Measurements from ENCODE around the gene VAMP8.
"Not testable (repeated sequence)": the region's sequence is repeated elsewhere in the genome, so short reads cannot be mapped to it uniquely, and the experiment has no call there.

The VAMP8 gene

DNA sequence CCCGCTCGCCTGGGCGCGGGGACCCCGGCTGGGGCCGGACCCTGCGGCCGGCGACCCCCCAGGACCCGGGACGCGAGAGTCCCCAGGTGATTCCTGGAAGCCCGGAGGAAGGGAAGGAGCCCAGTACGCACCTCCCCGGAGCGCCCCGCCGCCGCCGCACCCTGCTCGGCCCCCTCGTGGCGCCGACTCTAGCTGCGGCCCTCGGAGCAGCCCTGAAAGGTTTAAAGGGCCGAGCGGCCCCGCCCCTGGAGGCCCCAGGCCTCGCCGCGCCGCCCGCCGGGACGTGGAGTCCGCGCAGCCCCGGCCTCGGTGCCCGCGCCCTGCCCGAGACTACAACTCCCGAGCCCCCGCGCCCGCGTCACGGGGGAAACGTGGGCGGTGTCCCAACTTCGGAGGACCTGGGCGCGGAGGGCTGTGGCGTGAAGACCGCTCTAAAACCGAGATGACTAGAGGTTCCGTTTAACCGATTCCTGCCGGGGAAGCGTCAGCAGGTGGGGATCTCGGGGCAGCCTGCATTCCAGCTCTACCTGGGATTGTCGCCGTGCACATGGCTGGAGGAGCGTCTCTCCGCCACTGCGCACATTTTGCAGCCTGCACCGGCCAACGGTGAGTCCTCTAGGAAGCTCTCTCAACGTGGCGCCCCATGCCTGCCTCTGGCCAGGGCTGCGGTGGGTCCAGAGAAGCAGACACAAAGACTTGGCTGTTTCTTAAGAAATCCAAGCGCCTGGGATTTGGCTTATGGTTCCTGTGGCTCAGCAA is 25.3 kb downstream of the VAMP8 start, which contains the start of gene TMEM150A:
TSS of gene TMEM150A (minus strand) at position 223 of the 759 bp plus-strand sequence. CDS start 750 bp downstream, outside the sequence.
- Mint-ChIP-seq H3K27ac (peak within 1 kb of the TSS; percentile 86), H3K36me3 (peaks cover 2% of the 10 kb centered on the region), H3K4me1 (peaks cover 18% of the 10 kb centered on the region), H3K9me3 (no peaks in the 10 kb centered on the region), H3K4me3 (peak within 1 kb of the TSS; percentile 91), H3K27me3 (no peaks in the 10 kb centered on the region)
- peak; percentile 96 for ATAC-seq (ENCODE audit: low read depth)
- peak; percentile 84 to 87 for DNase-seq (ENCODE audit: low spot score in 2 of 2)

- H3K27me3 Mint-ChIP-seq, H3K36me3 Mint-ChIP-seq: not testable (repeated sequence)
Measured at GRCh38 chr2:85604133-85604444, 26.7 kb downstream of the VAMP8 start.

DNA sequence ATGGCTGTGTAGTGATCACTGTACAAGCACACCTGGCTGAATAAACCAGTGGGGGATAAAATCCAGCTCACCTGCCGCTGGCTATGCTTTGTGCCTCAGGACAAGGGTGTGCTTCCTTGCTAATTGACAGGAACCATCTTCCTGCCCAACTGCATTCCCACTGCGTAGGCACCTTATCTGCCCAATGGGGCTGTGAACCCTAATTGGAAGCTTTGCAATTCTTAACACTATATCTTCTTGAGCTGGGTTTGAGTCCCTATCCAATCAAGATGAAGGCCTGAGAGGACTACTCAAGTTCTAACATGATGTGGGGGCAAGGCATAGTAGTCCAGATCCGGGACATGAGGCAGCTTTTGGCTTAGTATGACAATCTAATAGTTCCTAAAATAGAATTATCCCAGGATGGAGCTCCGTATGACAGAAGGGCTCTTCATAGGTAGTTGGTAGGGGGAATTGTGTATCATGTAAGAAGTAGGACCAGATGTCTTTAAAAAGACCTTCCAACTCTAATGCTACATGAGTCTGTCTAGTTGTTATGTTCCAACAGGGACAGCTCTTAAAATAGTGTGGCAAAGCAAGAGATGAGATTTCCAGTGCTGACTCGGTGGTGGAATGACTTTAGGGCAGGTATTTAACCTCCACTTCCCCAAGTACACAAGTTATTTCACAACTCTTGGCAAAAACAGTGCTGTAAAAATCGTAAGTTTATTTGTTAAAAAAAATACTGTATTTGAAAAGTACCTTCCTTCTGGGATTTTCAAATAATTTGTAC is 27.4 kb downstream of the VAMP8 start:
- Mint-ChIP-seq H3K27ac (no peak overlapping the region), H3K4me1 (peaks cover 22% of the 10 kb centered on the region), H3K9me3 (no peaks in the 10 kb centered on the region), H3K4me3 (no peak overlapping the region), H3K36me3 (peaks cover 10% of the 10 kb centered on the region), H3K27me3 (no peaks in the 10 kb centered on the region)
- DNase-seq (ENCODE audit: low spot score in 2 of 2) (no peak), ATAC-seq (ENCODE audit: low read depth) (no peak)

More at GRCh38 chr2:85604133-85604444, 26.7 kb downstream of the VAMP8 start:
- not testable (repeated sequence) for H3K9me3 Mint-ChIP-seq; H3K4me3 Mint-ChIP-seq; ATAC-seq (ENCODE audit: low read depth); DNase-seq (ENCODE audit: low spot score in 2 of 2); H3K27ac Mint-ChIP-seq
- peaks cover 22% of the 10 kb centered on the region for H3K4me1 Mint-ChIP-seq

GRCh38 chr2:85605406-85606115 is 28.2 kb downstream of the VAMP8 start:
- H3K4me3 Mint-ChIP-seq = no peak overlapping the region
- no peaks in the 10 kb centered on the region for H3K27me3 Mint-ChIP-seq
- H3K4me1 Mint-ChIP-seq = peaks cover 28% of the 10 kb centered on the region
- H3K9me3 Mint-ChIP-seq = no peaks in the 10 kb centered on the region
- H3K27ac Mint-ChIP-seq = no peak overlapping the region
- H3K36me3 Mint-ChIP-seq = peaks cover 10% of the 10 kb centered on the region
- ATAC-seq (ENCODE audit: low read depth) (no peak), DNase-seq (ENCODE audit: low spot score in 2 of 2) (no peak)

DNA sequence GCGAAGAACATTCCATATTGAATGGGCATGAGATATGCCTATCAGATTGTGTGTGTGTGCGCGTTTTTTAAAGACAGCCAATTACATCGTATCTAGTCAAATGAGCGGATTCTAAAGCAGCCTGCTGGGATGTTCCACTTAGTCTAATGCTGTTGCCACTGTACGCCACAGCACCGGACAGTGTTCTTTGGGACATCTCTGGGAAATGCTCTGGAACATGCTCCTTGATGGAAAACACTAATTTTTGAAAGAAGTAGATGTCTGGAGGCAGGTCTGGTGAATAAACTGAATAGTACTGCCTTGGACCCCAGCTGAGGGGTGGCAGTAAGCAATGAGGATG is 28.7 kb downstream of the VAMP8 start:
- Mint-ChIP-seq H3K9me3 (no peaks in the 10 kb centered on the region), H3K4me1 (peaks cover 28% of the 10 kb centered on the region), H3K27ac (no peak overlapping the region), H3K27me3 (no peaks in the 10 kb centered on the region), H3K4me3 (no peak overlapping the region), H3K36me3 (peaks cover 10% of the 10 kb centered on the region)
- DNase-seq (ENCODE audit: low spot score in 2 of 2) (no peak), ATAC-seq (ENCODE audit: low read depth) (no peak)

GRCh38 chr2:85607268-85608215 is 30.2 kb downstream of the VAMP8 start:
- ATAC-seq (ENCODE audit: low read depth) (no peak), DNase-seq (ENCODE audit: low spot score in 2 of 2) (no peak)
- Mint-ChIP-seq H3K4me3 (no peak overlapping the region), H3K4me1 (peaks cover 24% of the 10 kb centered on the region), H3K27me3 (no peaks in the 10 kb centered on the region), H3K36me3 (peaks cover 10% of the 10 kb centered on the region), H3K27ac (no peak overlapping the region), H3K9me3 (no peaks in the 10 kb centered on the region)

DNA sequence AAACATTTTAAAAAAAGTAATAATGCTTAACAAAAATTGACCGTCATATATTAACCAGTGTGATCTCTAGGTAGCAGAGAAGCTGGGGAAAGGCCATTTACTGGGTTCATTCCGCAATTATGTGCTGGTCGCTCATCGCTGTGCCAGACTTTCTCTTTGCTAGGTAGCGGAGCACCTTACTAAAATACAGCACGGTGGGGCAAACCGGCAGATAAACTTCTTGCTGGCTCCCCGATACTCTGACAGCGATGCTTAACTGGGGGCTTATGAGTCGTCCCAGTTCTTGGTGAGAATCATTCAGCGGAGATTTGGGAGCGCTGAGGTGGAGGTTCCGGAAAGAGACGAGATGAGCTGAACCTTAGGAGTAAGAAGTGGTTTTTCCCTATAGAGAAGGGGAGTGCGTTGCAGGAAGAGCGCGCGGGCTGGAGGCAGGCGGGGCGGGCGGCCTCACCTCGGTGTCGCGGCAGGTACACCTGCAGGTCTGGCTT is 33.9 kb downstream of the VAMP8 start:
- no peak for ATAC-seq (ENCODE audit: low read depth)
- H3K4me1 Mint-ChIP-seq = peaks cover 17% of the 10 kb centered on the region
- no peaks in the 10 kb centered on the region for H3K27me3 Mint-ChIP-seq
- H3K27ac Mint-ChIP-seq = peak overlapping the region; percentile 87
- H3K36me3 Mint-ChIP-seq = peaks cover 10% of the 10 kb centered on the region
- no peaks in the 10 kb centered on the region for H3K9me3 Mint-ChIP-seq
- H3K4me3 Mint-ChIP-seq = peak overlapping the region; percentile 96
- DNase-seq (ENCODE audit: low spot score in 2 of 2) = no peak

- no peaks in the 10 kb centered on the region for H3K9me3 Mint-ChIP-seq
- ATAC-seq (ENCODE audit: low read depth) (peak; percentile 74), DNase-seq (ENCODE audit: low spot score in 2 of 2) (peak; percentile 73 to 77)
- peaks cover 9% of the 10 kb centered on the region for H3K36me3 Mint-ChIP-seq
- no peaks in the 10 kb centered on the region for H3K27me3 Mint-ChIP-seq
- H3K4me3 Mint-ChIP-seq = peak within 1 kb of the TSS; percentile 96
- H3K4me1 Mint-ChIP-seq = peaks cover 17% of the 10 kb centered on the region
- peak within 1 kb of the TSS; percentile 87 for H3K27ac Mint-ChIP-seq
Measured at GRCh38 chr2:85611705-85612587, 34.6 kb downstream of the VAMP8 start, which contains the start of gene C2orf68. Gene C2orf68 (minus strand): TSS chr2:85612066. CDS start chr2:85611984, 82 bp downstream.

- ATAC-seq (ENCODE audit: low read depth) = no peak
Measured at GRCh38 chr2:85613717-85614515, 36.5 kb downstream of the VAMP8 start.

DNA sequence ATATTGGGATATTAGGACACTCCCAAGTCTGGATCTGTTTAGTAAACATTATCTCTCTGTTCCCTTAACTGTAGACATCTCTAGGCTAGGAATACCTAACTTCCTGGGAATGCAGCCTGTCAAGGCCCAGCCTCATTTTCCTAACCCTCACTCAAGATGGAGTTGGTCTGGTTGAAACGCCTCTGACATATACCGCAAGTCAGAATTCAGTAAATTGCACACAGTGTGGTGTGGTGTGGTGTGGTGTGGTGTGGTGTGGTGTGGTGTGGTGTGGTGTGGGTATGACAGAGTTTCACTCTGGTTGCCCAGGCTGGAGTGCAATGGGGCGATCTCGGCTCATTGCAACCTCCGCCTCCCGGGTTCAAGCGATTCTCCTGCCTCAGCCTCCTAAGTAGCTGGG is 37.4 kb downstream of the VAMP8 start:
- Mint-ChIP-seq H3K4me1 (peaks cover 17% of the 10 kb centered on the region), H3K4me3 (peak overlapping the region; percentile 21)
- not testable (repeated sequence) for H3K27ac Mint-ChIP-seq; H3K9me3 Mint-ChIP-seq; DNase-seq (ENCODE audit: low spot score in 2 of 2); ATAC-seq (ENCODE audit: low read depth); H3K36me3 Mint-ChIP-seq; H3K27me3 Mint-ChIP-seq

More at GRCh38 chr2:85613717-85614515, 36.5 kb downstream of the VAMP8 start:
- peaks cover 4% of the 10 kb centered on the region for H3K36me3 Mint-ChIP-seq
- H3K27me3 Mint-ChIP-seq = no peaks in the 10 kb centered on the region
- no peak for DNase-seq (ENCODE audit: low spot score in 2 of 2)
- no peak overlapping the region for H3K27ac Mint-ChIP-seq
- H3K4me1 Mint-ChIP-seq = peaks cover 13% of the 10 kb centered on the region
- H3K9me3 Mint-ChIP-seq = no peaks in the 10 kb centered on the region
- H3K4me3 Mint-ChIP-seq = no peak overlapping the region

DNA sequence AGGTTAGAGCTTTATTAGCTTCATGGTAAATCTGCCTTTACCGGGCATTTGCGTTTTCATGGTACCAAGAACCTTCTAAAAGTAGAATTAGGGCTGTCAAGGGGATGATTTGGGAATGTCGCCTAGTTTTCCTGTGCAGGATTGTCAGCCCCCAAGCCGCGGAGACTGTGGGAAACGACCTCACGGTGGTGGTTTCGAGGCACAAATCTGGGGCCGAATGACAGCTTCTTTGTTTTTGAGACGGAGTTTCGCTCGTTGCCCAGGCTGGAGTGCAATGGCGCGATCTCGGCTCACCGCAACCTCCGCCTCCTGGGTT is 38.0 kb downstream of the VAMP8 start:
- Mint-ChIP-seq H3K4me1 (peaks cover 14% of the 10 kb centered on the region), H3K4me3 (no peak overlapping the region), H3K36me3 (no peaks in the 10 kb centered on the region), H3K9me3 (no peaks in the 10 kb centered on the region), H3K27me3 (no peaks in the 10 kb centered on the region), H3K27ac (no peak overlapping the region)
- no peak for DNase-seq (ENCODE audit: low spot score in 2 of 2)
- no peak for ATAC-seq (ENCODE audit: low read depth)

DNA sequence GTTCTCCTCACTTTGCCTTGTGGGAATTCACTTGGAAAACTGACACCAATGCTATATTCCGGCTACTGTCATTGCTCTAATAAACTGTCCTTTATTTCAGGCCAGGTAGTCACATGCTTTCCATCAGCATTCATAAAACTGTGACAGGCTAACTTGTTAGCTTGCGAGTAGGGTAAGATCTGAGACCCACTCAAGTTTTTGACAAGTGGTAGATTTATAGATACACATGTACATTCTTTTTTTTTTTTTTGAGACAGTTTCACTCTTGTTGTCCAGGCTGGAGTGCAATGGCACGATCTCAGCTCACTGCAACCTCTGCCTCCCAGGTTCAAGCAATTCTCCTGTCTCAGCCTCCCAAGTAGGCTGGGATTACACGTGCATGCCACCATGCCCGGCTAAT is 40.3 kb downstream of the VAMP8 start:
- not testable (repeated sequence) for H3K27ac Mint-ChIP-seq
- peak overlapping the region; percentile 96 for H3K4me3 Mint-ChIP-seq

More for the DNA sequence above, 40.3 kb downstream of the VAMP8 start:
- not testable (repeated sequence) for H3K36me3 Mint-ChIP-seq; ATAC-seq (ENCODE audit: low read depth); DNase-seq (ENCODE audit: low spot score in 2 of 2); H3K27me3 Mint-ChIP-seq; H3K9me3 Mint-ChIP-seq
- peaks cover 11% of the 10 kb centered on the region for H3K4me1 Mint-ChIP-seq

Data from memory B cell (primary cell).